GM21737 (cell line): ENCODE results near the gene SORL1.

ENCODE experiments used
- ATAC-seq: cut with Tn5 transposase; IDR thresholded peaks from one replicate; pipeline ENCODE4 v1.9.1; 2021; ENCODE audit warnings: mild to moderate bottlenecking, moderate library complexity; ENCODE audit not compliant: unreplicated experiment

The SORL1 gene

DNA sequence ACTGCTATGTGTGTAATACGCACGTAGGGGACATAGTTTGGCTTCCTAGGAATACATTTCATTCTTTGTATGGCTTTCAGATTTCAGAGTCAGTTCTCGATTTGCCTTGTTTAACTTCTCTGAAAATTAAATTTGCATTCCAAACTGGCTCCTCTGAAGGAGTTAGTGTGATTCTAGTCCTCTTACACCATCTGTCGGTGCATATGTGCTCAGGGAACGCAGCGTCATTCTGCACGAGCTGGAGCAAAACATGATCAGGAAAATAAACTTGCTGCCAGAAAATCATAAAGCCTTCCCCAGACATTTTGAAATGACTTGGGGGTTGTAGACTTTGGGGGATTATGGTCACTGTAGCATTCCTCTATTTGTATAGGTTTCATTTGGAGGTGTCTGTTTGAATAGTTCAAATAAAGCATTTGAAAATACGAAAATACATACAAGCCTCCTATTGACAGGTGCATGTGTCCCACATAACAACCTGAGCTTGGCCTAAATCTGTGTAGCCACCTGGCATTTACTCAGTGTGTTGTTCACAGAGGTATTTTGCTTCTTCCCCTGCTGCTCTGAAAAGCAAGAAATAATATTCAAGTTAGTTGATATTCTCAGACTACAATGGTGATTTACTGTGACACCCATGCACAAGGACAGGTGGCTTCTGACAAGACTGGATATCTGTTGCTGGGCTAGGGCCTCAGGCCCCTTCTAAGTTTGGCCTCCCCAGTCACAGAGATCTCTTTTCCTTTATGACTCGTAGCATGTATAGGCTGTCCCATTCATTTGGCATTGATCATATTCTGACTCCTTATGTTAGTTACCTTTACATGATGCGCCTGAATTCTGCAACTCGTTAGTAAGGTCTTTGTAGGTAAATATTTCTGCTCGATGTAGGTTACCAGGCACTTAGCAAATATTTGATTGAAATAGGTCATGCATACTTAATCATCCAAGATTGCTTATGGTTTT lies 82.3 kb downstream of the SORL1 start:
- ATAC-seq: no peak

DNA sequence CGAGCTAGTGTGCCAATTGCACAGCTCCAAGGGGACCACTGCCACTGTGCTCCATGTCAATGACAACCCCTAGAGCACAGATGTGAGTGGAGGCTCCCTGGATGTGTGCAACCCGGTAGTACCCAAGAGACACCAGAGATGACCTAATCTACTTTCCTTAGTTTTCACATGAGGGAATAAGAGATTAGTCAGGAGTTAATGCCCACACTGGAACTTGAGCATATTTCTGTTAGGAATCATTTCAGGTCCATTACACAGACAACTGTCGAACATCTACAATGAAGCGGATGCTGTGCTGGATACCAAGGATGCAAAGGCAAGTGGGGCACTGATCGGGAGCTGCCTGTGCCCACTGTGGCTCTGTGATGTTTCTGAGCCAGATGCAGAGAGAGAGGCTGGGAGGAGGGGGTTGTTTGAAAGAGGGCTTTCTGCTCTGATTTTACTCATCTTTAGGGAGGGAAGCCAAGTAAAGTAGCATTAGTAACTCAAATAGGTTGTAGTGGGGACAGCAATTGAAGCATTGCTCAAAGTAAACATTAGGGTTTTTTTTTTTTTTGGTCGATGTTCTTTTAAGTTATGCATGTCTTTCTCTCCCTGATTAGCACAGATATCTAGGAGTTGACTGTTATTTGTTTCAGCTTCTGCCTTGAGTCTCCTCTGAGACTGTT lies 83.1 kb downstream of the SORL1 start:
- ATAC-seq: no peak

DNA sequence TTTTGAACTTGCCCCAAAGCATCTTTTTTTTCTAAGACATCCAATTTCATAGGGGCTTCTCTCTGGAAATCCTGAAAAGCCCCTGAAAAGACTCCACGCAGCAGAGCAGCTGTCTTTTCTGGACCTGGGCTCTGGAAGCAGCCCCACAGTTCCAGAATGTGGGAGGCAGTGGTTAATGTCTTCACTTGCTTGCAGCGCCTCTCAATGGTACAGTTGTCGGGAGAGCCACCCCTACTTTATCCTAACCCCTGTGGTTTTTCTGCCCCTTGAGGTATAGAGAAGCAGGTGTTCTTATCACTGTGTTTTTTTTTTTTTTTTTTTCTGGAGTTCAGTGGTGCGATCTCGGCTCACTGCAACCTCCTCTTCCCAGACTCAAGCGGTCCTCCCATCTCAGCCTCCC lies 84.0 kb downstream of the SORL1 start:
- ATAC-seq: no peak

DNA sequence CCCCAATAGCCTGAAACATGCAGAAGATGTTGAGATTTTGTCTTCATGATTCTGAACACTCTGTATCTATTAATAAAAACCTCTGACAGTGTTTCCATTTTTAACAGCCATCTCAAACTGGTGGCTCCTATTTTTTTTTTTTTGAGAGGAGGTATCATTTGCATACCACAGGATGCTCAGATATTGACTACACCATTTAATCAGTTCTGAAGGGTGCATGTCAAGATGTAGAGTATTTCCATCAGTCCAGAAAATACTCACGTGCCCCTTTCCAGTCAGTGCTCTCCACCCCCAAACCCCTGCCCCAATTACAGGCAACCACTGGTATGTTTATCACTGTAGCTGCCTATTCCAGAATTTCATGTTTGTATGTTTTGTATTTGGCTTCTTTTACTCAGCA lies 85.9 kb downstream of the SORL1 start:
- ATAC-seq: peak; percentile 78

DNA sequence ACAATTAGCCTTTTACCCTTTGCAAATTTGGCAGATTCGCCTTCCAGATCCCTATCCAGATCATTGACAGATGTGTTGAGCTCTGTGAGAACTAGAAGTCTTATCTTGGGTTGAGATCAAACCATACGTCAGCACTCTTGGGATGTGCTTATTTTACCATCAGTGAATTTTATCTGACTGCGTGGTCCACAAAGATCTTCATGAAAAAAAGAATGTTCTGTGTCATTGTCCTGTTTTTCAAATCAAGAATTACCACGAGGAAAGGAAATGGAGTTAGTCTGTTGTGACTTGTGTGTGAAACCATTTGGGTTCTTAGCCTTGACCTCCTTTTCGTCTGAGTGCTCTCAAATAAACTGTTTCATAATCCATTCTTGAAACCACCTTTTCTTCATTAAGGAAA lies 86.9 kb downstream of the SORL1 start:
- ATAC-seq: no peak

DNA sequence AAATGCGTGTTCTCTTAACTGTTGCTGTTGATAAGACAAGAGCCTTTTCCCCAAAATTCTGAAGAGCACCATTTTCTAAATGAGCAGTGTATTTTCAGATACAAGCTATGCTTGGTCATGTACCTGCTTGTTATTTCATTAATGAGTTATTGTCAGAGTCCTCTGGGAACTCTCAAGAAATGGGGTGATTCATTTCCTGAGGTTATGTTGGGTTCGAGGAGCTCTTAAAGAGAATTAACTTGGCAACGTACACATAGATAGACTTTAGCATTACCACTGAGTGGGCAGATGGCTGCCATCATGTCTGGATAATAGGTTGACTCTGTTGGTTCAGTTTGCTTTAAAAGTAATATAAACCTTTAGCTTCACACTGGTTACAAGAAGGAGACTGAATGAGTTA lies 88.5 kb downstream of the SORL1 start:
- ATAC-seq: no peak

DNA sequence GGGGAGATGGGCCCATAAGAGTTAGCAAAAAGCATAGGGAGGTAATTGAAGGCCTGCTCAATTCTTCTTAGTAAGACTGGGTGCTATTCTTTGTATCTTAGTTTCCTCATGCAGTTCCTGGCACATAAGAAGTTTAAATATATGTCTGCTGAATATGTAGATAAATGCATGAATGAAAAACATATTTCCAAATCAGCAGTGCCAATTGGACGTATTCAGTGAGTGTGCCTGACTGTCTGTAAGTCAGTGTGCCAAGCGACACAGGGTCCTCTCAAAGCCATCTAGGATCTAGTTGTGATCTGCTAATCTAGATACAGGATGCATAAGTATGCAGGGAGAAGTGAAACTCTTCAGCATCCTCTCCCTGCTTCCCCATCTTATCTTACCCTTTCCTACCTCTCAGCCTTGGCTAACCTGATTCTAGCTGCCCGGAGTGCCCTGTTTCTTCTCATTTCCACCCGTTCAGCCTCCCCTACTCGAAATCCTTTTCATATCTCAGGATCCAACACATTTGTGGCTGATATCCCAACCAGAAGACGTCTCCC lies 91.8 kb downstream of the SORL1 start:
- ATAC-seq: no peak

DNA sequence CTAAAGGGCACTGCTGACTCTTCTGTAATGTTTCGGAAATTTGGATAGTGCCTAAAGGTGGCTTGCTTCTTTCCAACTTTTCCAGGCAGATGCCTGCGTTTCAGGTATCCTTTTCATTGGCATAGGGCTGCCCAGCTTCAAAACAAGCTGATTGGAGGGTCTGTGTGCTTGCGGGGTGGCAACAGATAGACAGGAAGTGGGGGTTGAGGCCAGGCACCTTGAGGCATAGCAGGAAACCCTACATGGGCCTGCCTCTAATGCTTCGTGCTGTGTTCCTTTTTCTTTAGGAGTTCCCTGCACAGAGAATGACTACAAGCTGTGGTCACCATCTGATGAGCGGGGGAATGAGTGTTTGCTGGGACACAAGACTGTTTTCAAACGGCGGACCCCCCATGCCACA lies 92.8 kb downstream of the SORL1 start:
- no peak for ATAC-seq

DNA sequence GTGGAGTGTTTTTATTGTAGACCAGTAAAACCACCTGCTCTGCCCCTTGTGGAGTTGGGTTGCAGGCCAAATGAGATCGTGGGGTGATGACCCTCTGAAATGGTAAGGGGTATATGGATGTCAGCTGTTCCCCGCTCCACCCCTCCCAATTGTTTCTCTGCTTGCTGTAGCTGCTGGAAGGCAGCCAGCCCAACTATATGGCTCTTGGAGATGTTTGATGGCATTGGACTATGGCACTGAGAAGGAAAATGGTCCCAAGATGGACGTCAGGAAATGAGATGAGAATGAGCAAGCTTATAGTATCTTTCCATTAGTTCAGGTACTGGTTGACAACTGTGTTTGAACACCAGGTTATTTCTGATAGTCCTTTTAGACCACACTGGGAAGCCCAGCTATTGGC lies 95.5 kb downstream of the SORL1 start:
- ATAC-seq: no peak

DNA sequence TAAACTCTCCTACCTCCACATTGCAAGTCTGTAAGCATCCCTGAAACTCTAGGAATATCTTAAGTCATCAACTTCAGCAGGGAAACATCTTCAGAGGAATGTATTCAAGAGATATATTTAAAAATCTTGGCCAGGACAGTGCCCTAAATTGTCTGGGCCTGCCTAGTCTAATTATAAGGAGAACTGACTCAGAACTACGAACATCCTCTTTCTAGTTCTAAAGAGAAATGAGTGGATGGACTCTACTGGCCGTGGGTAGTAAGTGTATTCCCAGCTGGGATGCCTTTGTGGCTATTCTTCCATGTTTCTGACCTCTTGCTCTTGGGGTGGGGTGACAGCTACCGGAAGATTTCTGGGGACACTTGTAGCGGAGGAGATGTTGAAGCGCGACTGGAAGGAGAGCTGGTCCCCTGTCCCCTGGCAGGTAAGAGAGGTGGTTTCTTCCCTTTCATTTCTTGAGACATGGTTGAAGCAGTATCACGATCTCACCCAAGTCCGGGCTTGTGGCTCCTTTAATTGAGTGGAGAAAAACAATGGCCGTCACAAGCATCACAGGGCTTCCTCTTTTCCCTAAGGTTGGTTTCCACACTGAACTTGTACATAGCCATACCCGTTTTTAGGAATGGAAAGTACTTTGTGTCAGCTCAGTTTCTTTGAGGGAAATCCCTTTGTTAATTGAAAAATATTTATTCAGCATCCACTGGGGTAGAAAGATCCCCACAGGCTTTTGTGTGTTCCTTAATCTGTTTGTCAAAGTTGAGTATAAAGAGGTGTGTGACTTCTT lies 98.3 kb downstream of the SORL1 start:
- no peak for ATAC-seq

DNA sequence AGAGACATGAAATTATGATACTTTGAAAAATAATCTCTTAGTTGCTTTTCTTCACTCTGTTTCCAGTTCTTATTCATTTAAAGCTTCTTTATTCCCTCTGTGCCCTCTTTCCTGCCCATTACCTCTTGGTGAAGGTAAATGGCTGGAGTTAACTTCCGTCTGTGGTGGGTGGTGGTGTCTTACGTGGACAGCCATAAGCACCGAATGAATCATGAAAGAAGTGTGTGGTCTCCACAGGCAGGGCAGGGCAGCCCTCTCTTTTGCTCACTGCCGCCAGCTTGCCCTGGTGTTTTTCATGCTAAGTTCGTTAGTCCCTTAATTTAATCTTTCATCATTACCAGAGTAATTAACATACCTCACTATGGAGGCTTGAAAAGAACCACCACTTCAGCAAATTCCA lies 99.3 kb downstream of the SORL1 start:
- no peak for ATAC-seq

DNA sequence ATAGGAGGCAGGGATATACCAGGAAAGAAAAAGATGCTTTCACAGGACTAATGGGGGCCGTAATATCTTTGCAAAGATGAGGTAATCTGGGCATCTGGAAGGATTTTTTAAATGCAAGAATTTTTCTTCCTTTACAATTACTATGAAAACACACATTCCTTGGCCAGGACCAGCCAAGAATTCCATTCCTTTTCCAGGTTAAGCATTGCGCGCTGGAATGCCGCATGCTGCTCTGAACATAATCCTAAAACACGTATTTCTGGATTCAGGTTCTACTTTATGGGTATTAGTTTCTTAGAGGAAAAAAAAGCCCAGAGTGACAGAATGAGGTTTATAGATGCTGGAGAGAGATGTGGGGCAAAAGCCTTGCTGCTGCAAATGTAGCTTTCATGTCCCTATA lies 100.0 kb downstream of the SORL1 start:
- no peak for ATAC-seq

DNA sequence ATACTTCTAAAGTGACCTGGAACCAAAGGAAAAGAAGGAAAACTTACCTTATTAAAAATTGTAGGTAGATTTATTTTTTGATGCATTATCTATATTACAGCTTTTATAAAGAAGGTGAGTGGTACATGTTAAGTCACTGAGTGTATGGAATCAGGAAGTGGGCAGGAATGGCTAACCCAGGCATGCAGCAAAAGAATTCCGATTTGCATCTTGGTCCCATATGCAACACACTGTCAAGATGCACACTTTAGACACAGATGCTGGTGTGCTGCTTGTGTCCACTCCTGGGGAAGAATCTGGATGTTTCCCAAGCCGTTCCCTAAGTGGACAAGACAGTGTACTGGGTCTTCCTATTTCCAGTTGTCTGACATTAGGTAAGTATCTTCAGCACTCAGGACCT lies 100.5 kb downstream of the SORL1 start:
- no peak for ATAC-seq

DNA sequence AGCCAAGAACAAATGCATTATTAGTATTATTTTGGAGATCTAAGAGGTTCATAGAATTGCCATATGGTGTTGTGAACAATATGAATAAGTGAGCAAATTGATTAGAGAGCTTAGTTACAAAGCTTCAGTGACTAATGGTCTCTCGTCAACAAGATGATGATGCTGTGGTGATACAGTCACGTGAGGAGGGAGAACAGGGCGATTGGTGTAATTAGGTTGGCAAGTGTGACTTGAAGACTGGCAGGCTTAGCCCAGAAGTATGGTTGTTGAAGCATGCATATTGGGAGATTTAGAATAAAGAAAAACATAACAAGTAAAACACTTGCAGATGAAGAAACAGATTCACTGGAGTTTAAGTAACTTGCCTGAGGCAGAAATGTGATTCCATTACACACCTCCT lies 101.3 kb downstream of the SORL1 start:
- no peak for ATAC-seq

DNA sequence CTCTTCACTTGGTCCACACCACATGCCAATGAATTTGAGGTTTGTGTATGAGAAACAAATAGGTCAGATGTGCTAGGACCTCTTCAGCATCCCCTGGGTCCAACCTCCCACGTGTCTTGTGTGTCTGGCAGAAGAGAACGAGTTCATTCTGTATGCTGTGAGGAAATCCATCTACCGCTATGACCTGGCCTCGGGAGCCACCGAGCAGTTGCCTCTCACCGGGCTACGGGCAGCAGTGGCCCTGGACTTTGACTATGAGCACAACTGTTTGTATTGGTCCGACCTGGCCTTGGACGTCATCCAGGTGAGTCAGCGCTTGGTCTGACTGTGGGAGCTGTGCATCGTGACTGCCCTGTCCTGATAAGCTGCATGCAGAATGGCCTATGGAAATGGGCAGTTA lies 101.7 kb downstream of the SORL1 start:
- no peak for ATAC-seq

DNA sequence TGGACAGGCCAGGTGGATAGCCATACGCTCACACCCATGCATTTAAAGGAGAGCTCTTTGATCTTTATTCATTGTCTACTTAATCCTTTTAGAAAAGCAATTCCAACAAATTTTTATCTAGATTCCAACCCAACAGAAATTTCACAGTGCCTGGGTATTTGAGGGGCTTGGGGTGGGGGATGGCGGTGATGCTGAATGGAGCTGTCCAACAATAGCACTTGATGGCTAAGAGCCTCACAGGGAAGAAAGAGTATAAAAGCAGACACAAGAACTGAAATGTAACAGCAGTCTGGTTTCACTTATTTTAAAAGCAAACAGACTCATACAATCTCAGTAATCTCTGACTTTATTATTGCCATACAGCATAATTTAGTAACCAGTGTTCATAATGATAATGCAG lies 102.4 kb downstream of the SORL1 start:
- ATAC-seq: no peak

DNA sequence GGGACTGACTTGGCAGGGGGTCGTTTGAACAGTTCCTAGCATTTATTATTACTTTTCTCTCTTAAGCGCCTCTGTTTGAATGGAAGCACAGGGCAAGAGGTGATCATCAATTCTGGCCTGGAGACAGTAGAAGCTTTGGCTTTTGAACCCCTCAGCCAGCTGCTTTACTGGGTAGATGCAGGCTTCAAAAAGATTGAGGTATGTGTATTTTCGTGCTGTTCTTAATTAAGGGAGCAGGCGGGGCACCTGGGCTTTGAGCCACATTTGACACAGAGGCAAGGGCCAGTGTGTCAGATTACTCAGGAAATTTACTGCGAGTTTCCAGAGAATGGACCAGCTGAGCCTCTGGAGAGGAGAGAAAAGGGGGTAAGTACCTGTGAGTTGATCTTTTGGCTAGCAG lies 103.0 kb downstream of the SORL1 start:
- ATAC-seq: no peak

DNA sequence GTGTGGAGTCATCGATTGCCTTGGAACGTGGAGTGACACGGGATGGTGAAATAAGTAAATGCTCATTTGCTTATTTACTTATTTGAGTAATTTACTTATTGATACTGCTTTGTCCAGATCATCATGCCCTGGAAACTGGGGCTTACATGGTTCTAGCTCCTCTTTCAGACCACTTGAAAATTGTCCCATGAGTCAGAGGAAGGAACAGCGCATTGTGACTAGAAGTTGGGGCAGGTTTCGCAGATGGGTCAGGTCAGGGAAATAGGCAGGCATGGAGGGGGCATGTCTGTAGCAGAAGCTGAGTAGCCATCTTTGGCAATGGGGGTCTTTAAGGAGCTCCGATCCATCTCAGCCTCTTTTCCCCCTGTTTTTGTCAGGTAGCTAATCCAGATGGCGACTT lies 104.8 kb downstream of the SORL1 start:
- ATAC-seq: no peak

DNA sequence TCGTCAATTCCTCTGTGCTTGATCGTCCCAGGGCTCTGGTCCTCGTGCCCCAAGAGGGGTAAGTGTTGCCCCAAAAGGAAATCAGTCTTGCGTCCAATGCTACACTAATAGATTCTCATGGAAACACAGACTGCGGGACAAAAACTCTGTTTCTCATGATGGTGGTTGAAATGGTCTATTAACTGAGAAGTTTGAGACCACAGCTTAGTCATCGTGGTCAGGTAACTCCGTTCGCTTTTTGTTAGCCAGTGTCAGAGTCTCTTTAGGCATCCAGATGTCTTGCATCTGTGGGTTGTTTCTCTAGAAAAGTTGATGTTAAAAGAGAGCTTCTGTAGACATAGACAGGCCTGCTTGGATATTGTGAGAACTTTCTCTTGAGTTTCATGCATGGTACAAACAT lies 105.2 kb downstream of the SORL1 start:
- peak; percentile 66 for ATAC-seq

DNA sequence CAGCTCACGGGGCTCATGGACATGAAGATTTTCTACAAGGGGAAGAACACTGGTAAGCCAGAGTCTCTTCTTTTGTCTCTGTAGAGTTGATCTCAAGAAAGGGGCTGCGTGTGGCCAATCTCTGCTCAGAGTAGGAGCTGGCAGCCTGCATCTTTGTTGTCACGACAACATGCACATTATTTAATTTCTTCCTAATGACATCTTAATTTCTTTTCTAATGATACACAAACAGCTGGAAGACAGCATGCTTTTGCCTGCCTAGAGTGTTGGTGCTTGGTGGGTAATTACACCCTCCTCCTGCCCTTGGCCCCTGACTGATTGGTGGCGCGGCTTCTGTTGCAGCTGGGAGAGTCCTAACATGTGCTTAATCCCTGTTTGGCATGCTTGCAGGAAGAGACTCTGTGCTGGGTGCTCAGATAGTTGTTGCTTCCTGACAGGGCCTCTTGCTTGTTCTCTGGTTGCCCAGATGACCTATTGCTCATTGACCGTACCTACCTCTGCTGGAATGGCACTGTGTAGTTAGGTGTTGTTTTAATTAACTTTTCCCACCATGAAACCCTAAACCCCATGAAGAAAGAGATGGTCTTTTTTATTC lies 107.6 kb downstream of the SORL1 start:
- no peak for ATAC-seq

DNA sequence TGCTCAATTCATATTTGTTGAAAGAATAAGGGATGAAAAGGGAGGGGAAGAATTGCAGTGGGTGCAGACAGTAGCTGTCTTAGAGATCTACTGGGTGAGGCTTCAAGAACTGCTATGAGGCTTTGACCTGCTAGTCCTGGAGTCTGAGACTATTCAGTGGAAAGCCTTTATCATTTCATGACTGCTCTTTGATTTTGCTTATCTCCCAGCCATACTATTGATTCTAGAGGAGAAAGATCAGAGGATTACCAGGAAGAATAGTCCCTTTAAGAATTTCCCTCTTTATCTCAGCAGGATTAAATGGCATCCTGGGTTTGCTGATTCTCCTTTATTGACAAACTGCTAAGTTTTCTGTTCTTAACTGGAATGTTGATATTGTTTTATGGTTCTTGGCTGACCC lies 108.1 kb downstream of the SORL1 start:
- no peak for ATAC-seq
